ENCODE results near the gene ATOH8. TPM values are rescaled to one million over a fixed set of nuclear protein-coding genes. Genes with fewer than 3 reads are reported as not detected.

ATOH8 gene
- total RNA-seq, 2 donors from 2014 or later, result 35.1 to 116 TPM

DNA sequence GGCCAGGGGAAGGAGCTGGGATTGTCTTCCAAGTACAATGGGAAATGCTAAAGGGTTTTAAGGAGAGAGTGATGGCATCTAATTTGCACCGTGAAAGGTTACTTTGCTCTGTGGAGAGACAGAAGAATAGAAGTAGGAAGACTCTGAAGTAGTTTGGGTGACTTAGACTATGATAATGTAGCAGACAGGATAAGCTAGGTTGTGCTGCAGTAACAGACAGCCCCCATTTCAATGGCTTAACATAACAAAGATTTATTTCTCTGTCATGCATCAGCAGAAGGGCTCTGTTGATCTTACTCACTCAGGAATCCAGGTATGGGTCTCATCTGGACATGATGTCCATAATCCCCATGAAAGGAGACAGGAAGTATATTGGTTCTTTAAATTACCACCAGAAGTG lies 33.3 kb upstream of the ATOH8 start:
- no peak overlapping the region for H3K27ac ChIP-seq
- TF ChIP-seq, protein P1, sequence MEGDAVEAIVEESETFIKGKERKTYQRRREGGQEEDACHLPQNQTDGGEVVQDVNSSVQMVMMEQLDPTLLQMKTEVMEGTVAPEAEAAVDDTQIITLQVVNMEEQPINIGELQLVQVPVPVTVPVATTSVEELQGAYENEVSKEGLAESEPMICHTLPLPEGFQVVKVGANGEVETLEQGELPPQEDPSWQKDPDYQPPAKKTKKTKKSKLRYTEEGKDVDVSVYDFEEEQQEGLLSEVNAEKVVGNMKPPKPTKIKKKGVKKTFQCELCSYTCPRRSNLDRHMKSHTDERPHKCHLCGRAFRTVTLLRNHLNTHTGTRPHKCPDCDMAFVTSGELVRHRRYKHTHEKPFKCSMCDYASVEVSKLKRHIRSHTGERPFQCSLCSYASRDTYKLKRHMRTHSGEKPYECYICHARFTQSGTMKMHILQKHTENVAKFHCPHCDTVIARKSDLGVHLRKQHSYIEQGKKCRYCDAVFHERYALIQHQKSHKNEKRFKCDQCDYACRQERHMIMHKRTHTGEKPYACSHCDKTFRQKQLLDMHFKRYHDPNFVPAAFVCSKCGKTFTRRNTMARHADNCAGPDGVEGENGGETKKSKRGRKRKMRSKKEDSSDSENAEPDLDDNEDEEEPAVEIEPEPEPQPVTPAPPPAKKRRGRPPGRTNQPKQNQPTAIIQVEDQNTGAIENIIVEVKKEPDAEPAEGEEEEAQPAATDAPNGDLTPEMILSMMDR (IDR thresholded peaks at IDR 0.05), result no peak
- H3K9me3 ChIP-seq, result no peaks in the 10 kb centered on the region
- no peaks in the 10 kb centered on the region for H3K36me3 ChIP-seq
- no peaks in the 10 kb centered on the region for H3K27me3 ChIP-seq
- no peak for DNase-seq (ENCODE audit: low spot score)
- H3K4me3 ChIP-seq, result no peak overlapping the region
- H3K4me1 ChIP-seq, result peaks cover 0 to 22% of the 10 kb centered on the region in 2 donors

- H3K36me3 ChIP-seq, result no peaks in the 10 kb centered on the region
- no peak for DNase-seq (ENCODE audit: low spot score)
- TF ChIP-seq, protein P1 (IDR thresholded peaks at IDR 0.05), result no peak
- H3K9me3 ChIP-seq, result no peaks in the 10 kb centered on the region
- no peak overlapping the region for H3K27ac ChIP-seq
- H3K27me3 ChIP-seq, result no peaks in the 10 kb centered on the region
- no peak overlapping the region for H3K4me3 ChIP-seq
- peaks cover 0 to 22% of the 10 kb centered on the region in 2 donors for H3K4me1 ChIP-seq
These were observed 32.1 kb upstream of the ATOH8 start for GRCh38 chr2:85721641-85722040.

GRCh38 chr2:85722519-85722918 lies 31.3 kb upstream of the ATOH8 start:
- H3K27me3 ChIP-seq, result no peaks in the 10 kb centered on the region
- H3K9me3 ChIP-seq, result no peaks in the 10 kb centered on the region
- no peak overlapping the region for H3K27ac ChIP-seq
- H3K4me3 ChIP-seq, result no peak overlapping the region
- no peak for DNase-seq (ENCODE audit: low spot score)
- peaks cover 0 to 27% of the 10 kb centered on the region in 2 donors for H3K4me1 ChIP-seq
- TF ChIP-seq, protein P1 (IDR thresholded peaks at IDR 0.05), result no peak
- H3K36me3 ChIP-seq, result no peaks in the 10 kb centered on the region

DNA sequence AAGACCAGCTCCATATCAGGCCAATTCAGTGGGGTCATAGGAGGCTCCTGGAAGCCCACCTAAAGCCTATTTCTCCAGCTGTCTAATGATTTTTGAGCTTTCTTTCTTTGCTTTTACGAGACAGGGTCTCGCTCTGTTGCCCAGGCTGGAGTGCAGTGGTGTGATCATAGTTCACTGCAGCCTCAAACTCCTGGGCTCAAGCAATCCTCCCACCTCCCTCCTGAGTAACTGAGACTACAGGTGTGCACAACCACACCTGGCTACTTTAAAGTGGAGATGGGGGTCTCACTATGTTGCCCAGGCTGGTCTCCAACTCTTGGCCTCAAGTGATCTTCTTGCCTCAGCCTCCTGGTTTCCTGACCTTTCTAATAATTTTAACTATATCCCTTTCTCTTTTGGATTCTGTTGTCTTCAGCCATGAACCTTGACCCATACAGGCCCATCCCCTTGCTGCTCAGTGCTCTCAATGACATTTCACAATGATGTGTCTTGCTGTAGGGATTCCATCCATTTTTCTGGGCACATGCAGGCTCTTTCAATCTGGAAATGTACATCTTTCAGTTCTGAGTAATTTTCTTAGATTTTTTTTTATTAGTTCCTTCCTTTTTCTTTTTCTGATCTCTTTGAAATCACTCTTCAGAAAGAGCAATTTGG lies 30.0 kb upstream of the ATOH8 start:
- no peaks in the 10 kb centered on the region for H3K36me3 ChIP-seq
- H3K4me3 ChIP-seq, result no peak overlapping the region
- no peaks in the 10 kb centered on the region for H3K9me3 ChIP-seq
- DNase-seq (ENCODE audit: low spot score), result no peak
- TF ChIP-seq, protein P1 (IDR thresholded peaks at IDR 0.05), result no peak
- H3K4me1 ChIP-seq, result peaks cover 0 to 38% of the 10 kb centered on the region in 2 donors
- no peaks in the 10 kb centered on the region for H3K27me3 ChIP-seq
- H3K27ac ChIP-seq, result no peak overlapping the region

GRCh38 chr2:85724731-85725181 lies 29.0 kb upstream of the ATOH8 start:
- Histone ChIP-seq H3K4me1 (peaks cover 0 to 38% of the 10 kb centered on the region in 2 donors), H3K36me3 (no peaks in the 10 kb centered on the region), H3K9me3 (no peaks in the 10 kb centered on the region), H3K4me3 (no peak overlapping the region), H3K27ac (peak overlapping the region in 1 of 2 donors; percentile 25), H3K27me3 (no peaks in the 10 kb centered on the region)
- TF ChIP-seq, protein P1 (IDR thresholded peaks at IDR 0.05), result no peak
- no peak for DNase-seq (ENCODE audit: low spot score)

DNA sequence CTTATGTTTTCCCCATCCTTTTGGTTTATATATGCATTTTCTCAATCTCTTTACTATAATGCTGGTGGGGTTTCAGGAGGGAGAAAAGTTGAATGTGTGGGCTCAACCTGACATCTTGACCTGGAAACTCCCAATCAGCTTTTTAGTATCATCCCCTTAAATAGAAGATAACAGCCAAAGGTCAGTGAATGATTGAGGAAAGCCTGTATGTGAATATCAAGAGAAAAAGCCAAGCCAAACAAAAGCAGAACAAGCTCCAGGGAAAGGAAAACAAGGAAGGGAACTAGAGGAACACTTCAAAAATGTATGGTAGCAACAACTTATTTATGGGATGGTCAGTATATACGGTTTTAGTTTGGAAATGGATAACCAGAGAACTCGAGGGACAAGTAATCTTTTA lies 28.3 kb upstream of the ATOH8 start:
- H3K4me1 ChIP-seq, result peaks cover 0 to 32% of the 10 kb centered on the region in 2 donors
- TF ChIP-seq, protein P1 (IDR thresholded peaks at IDR 0.05), result no peak
- no peaks in the 10 kb centered on the region for H3K9me3 ChIP-seq
- H3K27me3 ChIP-seq, result no peaks in the 10 kb centered on the region
- no peak overlapping the region for H3K27ac ChIP-seq
- no peak overlapping the region for H3K4me3 ChIP-seq
- no peak for DNase-seq (ENCODE audit: low spot score)
- H3K36me3 ChIP-seq, result no peaks in the 10 kb centered on the region
